Kidney (tissue), 14 donors: ENCODE data around the gene LPAR3. TPM values are rescaled to one million over a fixed set of nuclear protein-coding genes. Genes with fewer than 3 reads are reported as not detected.

ENCODE experiments used
- DNase-seq, 5 donors: peaks; one replicate each; pipeline ENCODE4 v3.0.0-alpha.2; 2013 to 2020
- FAIRE-seq: peaks from 2 replicates; lab custom pipeline; 2012; peaks lifted over from hg19 to GRCh38; lab: Jason Lieb, UNC
- H3K27ac ChIP-seq, 2 donors: one replicate each; pipeline ENCODE4 v1.7.0; 2013; ENCODE audit warnings: low read depth in 2 of 2, low read length in 2 of 2, inconsistent platforms in 1 of 2
- H3K27me3 ChIP-seq: one replicate; pipeline ENCODE4 v1.7.1; 2013; ENCODE audit warnings: low read length, inconsistent platforms; ENCODE audit not compliant: control insufficient read depth, insufficient read depth
- H3K36me3 ChIP-seq, 3 donors: one replicate each; pipeline versions ENCODE4 v1.7.0 to v1.7.1; 2013; ENCODE audit warnings: low read length in 3 of 3, control low read depth in 1 of 3, inconsistent platforms in 1 of 3; ENCODE audit not compliant: insufficient read depth in 3 of 3, control insufficient read depth in 2 of 3
- H3K4me1 ChIP-seq, 3 donors: one replicate each; pipeline versions ENCODE4 v1.7.0 to v1.7.1; 2013; ENCODE audit warnings: low read length in 3 of 3, inconsistent platforms in 1 of 3, low read depth in 1 of 3; ENCODE audit not compliant: control insufficient read depth in 2 of 3, insufficient read depth in 2 of 3
- H3K4me3 ChIP-seq, 3 donors: one replicate each; pipeline versions ENCODE4 v1.7.0 to v1.8.1; 2013; ENCODE audit warnings: low read length in 3 of 3, control low read depth in 1 of 3, inconsistent platforms in 1 of 3
- H3K9ac ChIP-seq, 3 donors: one replicate each; pipeline versions ENCODE4 v1.7.0 to v1.7.1; 2013; ENCODE audit warnings: low read length in 3 of 3, control low read depth in 1 of 3, inconsistent platforms in 1 of 3
- H3K9me3 ChIP-seq, 3 donors: one replicate each; pipeline versions ENCODE4 v1.7.0 to v1.7.1; 2013; ENCODE audit warnings: low read length in 3 of 3, control low read depth in 1 of 3, inconsistent platforms in 1 of 3; ENCODE audit not compliant: control insufficient read depth in 2 of 3, insufficient read depth in 1 of 3
- CTCF ChIP-seq: IDR thresholded peaks from 3 replicates; pipeline ENCODE4 v1.5.1; 2012; ENCODE audit warnings: mild to moderate bottlenecking, moderate library complexity, borderline replicate concordance; ENCODE audit not compliant: insufficient read depth; ENCODE audit errors: extremely low read depth
- intact Hi-C: fragments of 100-400 bp; cut with DNase I; formaldehyde crosslinking; loops from one replicate; pipeline ENCODE4 v1.11.1; 2022
- polyA plus RNA-seq: library from polyadenylated mRNA; stranded (reverse); fragments of 350-450 nt; fragmentation: Illumina TruSeq; extraction: RNeasy Lipid Tissue Mini Kit (QIAGEN cat#74804); gene quantifications from one replicate; pipeline ENCODE4 v1.2.3, GENCODE V29; 2014; ENCODE audit warnings: low read depth, low replicate concordance; ENCODE audit not compliant: insufficient read depth
- total RNA-seq: library from RNA; stranded (reverse); fragmentation: NEBNext Ultra II Directional; extraction: Animal tissue kit (Norgen Biotek cat#: 25700); gene quantifications from one replicate; pipeline ENCODE4 v1.2.1, GENCODE V29; 2021
- donor health status: control.
- donor health status: control.
- donor health status: control.
- donor health status: control.
- donor health status: control.
- donor health status: DM: yes; HTN: yes; CAD: no.
- donor health status: Normal renal cell carcinoma (clear cell type).

LPAR3 gene
- total and polyA plus RNA-seq, 2 donors from 2014 or later: 0.22 TPM; not detected in 1

GRCh38 chr1:84856726-84857270, 36.2 kb downstream of the LPAR3 start:
- Histone ChIP-seq H3K27ac (no peak overlapping the region), H3K9me3 (no peaks in the 10 kb centered on the region), H3K4me3 (no peak overlapping the region), H3K9ac (no peak overlapping the region), H3K4me1 (no peaks in the 10 kb centered on the region), H3K36me3 (no peaks in the 10 kb centered on the region), H3K27me3 (no peaks in the 10 kb centered on the region)
- TF ChIP-seq CTCF: no peak
- FAIRE-seq (no peak), DNase-seq (no peak)
- intact Hi-C loops: no loop called here

GRCh38 chr1:84855691-84856630, 37.0 kb downstream of the LPAR3 start:
- intact Hi-C loops: no loop called here
- H3K9me3 ChIP-seq: no peaks in the 10 kb centered on the region
- TF ChIP-seq CTCF: no peak
- H3K27ac ChIP-seq: no peak overlapping the region
- H3K9ac ChIP-seq: no peak overlapping the region
- no peak for FAIRE-seq
- H3K4me3 ChIP-seq: no peak overlapping the region
- no peaks in the 10 kb centered on the region for H3K27me3 ChIP-seq
- no peaks in the 10 kb centered on the region for H3K4me1 ChIP-seq
- no peaks in the 10 kb centered on the region for H3K36me3 ChIP-seq
- no peak for DNase-seq

- H3K4me1 ChIP-seq: no peaks in the 10 kb centered on the region
- H3K27me3 ChIP-seq: no peaks in the 10 kb centered on the region
- no peak overlapping the region for H3K27ac ChIP-seq
- no peak for DNase-seq
- intact Hi-C loops: no loop called here
- no peaks in the 10 kb centered on the region for H3K36me3 ChIP-seq
- FAIRE-seq: no peak
- TF ChIP-seq CTCF: no peak
- no peak overlapping the region for H3K4me3 ChIP-seq
- H3K9me3 ChIP-seq: no peaks in the 10 kb centered on the region
- no peak overlapping the region for H3K9ac ChIP-seq
These were observed 37.8 kb downstream of the LPAR3 start for GRCh38 chr1:84855168-84855567.
